Measurements from ENCODE around the gene MED16.
"Not testable (repeated sequence)": the region's sequence is repeated elsewhere in the genome, so short reads cannot be mapped to it uniquely, and the experiment has no call there.

Gene MED16

DNA sequence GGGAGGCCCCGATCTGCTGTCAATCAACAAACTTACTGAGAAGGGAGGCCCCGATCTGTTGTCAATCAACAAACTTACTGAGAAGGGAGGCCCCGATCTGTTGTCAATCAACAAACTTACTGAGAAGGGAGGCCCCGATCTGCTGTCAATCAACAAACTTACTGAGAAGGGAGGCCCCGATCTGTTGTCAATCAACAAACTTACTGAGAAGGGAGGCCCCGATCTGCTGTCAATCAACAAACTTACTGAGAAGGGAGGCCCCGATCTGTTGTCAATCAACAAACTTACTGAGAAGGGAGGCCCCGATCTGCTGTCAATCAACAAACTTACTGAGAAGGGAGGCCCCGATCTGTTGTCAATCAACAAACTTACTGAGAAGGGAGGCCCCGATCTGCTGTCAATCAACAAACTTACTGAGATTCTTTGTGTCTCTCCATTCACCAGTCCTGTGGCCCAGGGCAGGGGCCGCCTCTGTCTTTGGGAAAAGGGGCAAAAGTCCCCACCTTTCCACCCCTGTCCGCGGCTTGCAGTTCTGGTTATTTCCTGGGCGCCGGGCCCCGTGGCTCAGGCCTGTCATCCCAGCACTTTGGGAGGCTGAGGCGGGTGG, 39.3 kb downstream of the MED16 start:
- not testable (repeated sequence) for DNase-seq (ENCODE audit: low read depth)

DNA sequence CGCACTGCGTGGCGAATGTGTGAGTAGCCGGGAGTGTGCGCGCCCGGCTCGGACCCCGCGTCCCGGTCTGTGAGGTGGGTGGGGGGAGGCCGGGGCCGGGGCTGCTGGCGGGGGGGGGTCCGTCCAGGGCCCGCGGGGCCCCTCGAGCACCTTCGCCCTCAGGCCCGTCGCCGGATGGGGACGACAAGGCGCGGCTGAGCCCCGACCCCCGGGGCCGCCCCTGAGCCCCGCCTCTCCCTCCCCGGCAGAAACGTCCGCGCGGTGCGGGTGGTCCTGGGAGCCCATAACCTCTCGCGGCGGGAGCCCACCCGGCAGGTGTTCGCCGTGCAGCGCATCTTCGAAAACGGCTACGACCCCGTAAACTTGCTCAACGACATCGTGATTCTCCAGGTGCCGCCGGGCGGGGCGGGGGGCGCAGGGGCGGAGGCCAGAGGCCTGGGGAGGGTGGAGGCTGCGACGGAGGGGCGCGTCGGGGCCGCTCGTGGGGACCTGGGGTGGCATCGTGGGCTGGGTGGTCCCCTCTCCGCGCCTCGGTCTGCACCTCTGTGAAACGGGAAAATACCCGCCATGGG, 39.9 kb downstream of the MED16 start:
- no peak for DNase-seq (ENCODE audit: low read depth)

DNA sequence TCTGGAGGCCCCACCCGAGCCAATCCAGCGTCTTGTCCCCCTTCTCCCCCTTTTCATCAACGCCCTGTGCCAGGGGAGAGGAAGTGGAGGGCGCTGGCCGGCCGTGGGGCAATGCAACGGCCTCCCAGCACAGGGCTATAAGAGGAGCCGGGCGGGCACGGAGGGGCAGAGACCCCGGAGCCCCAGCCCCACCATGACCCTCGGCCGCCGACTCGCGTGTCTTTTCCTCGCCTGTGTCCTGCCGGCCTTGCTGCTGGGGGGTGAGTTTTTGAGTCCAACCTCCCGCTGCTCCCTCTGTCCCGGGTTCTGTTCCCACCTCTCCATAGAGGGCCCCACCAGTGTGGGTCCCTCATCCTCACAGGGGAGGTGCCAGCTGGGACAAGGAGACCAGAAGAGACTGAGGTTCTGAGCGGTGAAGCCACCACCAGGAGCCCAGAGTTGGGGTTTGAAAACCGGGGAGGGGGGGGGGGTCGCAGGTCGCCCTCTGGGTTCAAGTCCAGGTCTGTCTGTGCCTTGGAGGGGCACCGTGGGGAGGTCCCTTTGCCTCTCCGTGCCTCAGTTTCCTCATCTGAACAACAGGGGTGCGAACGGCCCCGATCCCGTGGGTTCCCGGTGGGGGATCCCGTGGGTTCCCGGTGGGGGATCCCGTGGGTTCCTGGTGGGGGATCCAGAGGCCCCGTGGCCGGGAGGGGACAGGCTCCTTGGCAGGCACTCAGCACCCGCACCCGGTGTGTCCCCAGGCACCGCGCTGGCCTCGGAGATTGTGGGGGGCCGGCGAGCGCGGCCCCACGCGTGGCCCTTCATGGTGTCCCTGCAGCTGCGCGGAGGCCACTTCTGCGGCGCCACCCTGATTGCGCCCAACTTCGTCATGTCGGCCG, 40.6 kb downstream of the MED16 start, which contains the start of gene ELANE:
Gene ELANE, plus strand, starts transcription at position 168 of the 878 bp plus-strand sequence. Its CDS starts 26 bp downstream, at position 194.
- DNase-seq (ENCODE audit: low read depth), result no peak

DNA sequence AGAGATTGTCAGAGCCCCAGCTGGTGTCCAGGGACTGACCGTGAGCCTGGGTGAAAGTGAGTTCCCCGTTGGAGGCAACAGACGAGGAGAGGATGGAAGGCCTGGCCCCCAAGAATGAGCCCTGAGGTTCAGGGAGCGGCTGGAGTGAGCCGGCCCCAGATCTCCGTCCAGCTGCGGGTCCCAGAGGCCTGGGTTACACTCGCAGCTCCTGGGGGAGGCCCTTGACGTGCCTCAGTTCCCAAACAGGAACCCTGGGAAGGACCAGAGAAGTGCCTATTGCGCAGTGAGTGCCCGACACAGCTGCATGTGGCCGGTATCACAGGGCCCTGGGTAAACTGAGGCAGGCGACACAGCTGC, 42.0 kb downstream of the MED16 start:
- DNase-seq (ENCODE audit: low read depth), result no peak

DNA sequence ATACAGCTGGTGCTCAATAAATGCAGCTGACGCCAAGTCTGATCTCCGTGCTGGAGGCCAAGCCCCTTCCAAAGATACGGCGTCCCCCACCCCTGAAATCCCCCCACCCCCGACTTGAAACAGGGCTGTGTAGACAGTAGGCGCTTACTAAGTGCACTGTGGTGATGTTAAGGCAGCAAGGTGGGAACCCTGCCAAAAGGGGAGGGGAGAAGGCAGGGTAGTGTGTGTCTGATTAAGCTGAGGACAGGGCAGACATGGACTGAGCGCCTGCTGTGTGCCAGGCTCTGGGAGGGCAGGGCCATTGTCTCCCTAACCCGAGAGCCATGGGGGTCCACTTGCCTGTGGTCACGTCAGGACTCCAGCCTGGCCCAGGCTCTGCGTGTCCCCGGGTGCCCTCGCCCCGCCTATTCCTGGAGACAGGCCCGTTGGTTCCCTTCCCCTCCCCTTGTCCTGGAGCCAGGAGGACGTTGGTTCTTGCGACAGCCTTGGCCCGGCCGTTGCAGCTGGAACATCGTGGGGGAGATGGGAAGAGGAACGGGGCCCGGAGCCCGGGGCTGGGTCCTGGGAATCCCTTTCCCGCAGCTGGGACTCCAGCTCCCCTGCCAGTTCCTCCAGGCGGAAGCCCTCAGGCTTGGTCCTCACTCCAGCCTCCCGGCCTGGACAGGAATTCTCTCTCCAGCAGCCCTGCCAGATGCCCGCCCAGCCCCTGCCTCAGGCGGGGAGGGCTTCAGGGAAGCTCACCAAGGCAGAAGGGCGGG, 42.6 kb downstream of the MED16 start:
- DNase-seq (ENCODE audit: low read depth), result no peak

DNA sequence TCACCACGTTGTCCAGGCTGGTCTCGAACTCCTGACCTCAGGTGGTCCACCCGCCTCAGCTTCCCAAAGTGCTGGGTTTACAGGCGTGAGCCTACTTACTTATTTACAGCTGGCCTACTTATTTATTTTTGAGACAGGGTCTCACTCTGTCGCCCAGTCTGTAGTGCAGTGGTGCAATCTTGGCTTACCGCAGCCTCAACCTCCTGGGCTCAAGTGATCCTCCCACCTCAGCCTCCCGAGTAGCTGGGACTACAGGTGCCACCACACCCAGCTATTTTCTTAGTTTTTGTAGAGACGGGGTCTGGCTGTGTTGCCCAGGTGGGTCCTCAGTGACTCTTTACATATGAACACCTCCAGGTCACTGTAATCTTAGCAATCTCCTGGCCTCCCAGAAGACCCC, 43.8 kb downstream of the MED16 start:
- not testable (repeated sequence) for DNase-seq (ENCODE audit: low read depth)

DNA sequence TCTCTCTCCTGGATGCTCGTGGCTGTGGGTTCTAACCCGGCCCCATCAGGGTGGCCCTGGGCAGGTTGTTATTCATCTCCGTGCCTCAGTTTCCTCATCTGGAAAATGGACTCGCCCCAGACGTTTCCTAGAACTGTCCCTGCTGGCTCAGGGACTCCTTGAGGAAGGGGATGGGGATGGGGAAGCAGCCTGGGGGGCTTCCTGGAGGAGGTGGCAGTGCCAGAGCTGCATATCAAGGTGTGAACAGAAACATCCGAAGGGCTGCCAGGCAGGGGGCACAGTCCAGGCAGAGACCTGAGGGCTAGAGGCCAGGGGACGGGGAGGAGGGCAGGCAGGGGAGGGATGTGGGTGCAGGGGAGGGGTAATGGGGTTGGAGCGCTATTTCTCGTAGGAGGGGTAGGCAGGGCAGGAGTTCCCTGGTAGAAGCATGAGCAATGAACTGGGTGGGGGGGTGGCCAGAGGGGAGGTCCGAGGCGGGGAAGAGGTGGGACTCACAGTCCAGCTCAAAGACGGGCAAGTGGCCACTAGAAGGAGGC, 44.5 kb downstream of the MED16 start:
- no peak for DNase-seq (ENCODE audit: low read depth)

DNA sequence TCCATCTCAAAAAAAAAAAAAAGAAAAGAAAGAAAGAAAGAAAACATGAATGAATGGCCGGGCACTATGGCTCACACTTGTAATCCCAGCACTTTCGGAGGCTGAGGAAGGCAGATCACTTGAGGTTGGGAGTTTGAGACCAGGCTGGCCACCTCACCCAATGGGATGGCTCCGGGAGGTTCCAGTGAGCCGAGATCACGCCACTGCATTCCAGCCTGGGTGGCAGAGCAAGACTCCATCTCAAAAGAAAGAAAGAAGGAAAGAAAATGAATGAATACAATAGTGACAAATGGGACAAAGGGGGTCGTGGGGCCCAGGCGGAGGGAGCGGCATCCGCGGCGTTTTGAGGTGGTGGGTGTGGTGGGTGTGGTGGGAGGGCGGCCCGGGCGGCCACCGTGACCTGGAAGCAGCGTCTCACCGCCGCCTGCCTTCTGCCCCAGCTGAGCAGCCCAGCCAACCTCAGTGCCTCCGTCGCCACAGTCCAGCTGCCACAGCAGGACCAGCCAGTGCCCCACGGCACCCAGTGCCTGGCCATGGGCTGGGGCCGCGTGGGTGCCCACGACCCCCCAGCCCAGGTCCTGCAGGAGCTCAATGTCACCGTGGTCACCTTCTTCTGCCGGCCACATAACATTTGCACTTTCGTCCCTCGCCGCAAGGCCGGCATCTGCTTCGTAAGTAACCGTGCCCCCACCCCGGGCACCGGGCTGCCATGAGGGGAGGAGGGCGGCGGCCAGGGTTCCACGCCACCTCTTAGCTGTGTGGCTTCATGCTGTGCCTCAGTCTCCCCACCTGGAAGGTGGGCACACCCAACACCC, 47.1 kb downstream of the MED16 start:
- no peak for DNase-seq (ENCODE audit: low read depth)

DNA sequence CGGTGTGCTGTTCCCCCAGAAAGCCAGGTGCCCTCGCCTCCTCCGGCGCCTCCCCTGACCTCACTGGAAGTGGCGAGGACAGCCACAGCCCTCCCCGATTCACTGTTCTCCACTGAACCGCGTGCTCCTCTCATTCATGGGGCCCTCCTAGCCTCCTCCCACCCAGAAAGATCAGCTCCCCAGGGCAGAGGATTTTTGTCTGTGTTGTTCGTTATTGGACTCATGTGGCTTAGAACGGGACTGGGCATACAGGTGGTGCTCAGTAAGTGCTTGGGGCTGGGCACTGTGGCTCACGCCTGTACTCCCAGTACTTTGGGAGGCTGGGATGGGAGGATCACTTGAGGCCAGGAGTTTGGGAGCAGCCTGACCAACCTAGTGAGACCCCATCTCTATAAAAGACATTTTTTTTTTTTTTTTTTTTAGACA, 48.4 kb downstream of the MED16 start:
- no peak for DNase-seq (ENCODE audit: low read depth)

DNA sequence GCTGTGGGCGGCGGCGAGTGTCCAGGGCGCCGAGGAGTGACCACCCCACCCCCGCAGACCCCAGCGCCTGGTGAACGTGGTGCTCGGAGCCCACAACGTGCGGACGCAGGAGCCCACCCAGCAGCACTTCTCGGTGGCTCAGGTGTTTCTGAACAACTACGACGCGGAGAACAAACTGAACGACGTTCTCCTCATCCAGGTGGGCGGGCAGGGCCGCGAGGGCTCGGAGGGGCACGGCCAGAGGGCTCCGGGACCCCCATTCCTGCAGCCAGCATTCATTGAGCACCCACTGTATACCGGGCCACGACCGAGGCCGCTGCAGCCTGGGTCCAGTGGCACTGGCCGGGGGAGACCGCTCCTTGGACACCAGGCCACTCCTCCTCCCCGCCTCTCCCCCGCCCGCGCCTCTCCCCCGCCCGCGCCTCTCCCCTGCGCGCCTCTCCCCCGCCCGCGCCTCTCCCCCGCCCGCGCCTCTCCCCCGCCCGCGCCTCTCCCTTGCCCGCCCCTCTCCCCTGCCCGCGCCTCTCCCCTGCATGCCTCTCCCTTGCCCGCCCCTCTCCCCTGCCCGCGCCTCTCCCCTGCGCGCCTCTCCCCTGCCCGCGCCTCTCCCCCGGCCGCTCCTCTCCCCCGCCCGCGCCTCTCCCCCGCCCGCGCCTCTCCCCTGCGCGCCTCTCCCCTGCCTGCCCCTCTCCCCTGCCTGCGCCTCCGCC, 49.0 kb downstream of the MED16 start:
- no peak for DNase-seq (ENCODE audit: low read depth)

DNA sequence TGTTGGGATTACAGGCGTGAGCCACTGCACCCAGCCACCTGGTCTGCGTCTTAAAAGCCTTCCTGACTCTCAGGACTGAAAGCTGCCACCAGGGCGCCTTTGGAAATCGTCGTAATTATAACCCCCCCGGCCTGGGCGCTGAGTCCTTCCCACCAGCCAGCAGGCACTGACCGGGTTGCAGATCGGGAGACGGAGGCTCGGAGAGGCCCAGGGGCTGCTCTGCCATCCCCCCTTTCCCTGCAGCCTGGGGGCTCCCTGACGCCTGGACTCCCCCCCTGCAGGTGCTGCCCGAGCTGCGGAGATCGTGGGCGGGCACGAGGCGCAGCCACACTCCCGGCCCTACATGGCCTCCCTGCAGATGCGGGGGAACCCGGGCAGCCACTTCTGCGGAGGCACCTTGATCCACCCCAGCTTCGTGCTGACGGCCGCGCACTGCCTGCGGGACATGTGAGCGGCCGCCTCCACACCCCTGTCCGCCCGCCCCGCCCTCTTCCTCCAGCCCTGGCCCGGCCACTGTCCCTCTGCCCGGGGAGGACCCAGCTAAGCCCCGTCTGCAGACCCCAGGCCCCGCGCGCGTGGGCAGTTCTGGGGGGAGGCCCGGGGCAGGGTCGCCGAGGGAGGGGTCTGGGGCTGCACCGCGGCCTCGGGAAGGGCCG, 49.7 kb downstream of the MED16 start:
- no peak for DNase-seq (ENCODE audit: low read depth)

DNA sequence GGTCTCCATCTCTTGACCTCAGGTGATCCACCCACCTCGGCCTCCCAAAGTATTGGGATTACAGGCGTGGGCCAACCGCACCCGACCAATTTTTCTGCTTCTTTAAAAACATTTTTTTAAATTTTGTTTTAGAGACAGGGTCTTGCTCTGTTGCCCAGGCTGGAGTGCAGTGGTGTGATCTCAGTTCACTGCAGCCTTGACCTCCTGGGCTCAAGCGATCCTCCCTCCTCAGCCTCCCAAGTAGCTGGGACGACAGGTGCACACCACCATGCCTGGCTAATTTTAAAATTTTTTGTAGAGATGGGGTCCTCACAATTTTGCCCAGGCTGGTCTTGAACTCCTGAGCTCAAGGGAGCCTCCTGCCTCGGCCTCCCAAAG, 50.2 kb downstream of the MED16 start:
- not testable (repeated sequence) for DNase-seq (ENCODE audit: low read depth)

DNA sequence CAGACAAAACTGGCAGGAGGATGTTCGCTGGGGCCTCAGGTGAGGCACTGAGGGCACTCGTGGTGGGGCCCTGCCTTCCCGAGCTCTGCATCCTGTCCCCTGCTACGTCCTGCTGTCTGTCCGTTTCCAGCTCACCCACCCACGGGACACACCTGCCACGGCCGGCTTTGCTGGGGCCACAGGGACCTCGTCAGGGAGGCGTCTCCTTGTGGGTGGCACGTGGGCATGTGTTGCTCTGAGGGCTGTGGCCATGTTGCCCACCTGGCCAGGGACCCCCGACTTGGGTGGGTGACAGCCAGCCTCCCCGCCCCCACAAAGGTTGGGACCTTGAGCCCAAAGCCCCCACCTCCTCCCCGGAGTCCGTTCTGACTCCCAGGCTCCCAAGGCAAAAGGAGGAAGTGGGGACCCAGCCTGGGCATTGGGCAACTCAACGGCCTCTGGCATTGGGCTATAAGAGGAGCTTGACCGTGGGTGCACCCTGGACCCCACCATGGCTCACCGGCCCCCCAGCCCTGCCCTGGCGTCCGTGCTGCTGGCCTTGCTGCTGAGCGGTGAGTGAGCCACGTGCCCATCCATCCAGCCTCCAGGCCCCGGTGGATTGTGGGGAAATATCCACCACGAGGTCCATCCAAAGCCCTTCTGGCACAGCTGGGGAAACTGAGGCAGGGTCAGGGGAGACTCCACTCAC, 52.3 kb downstream of the MED16 start, which contains the start of gene PRTN3:
Gene PRTN3, plus strand, starts transcription at position 481 of the 688 bp plus-strand sequence. Its CDS starts 10 bp downstream, at position 491.
- no peak for DNase-seq (ENCODE audit: low read depth)

DNA sequence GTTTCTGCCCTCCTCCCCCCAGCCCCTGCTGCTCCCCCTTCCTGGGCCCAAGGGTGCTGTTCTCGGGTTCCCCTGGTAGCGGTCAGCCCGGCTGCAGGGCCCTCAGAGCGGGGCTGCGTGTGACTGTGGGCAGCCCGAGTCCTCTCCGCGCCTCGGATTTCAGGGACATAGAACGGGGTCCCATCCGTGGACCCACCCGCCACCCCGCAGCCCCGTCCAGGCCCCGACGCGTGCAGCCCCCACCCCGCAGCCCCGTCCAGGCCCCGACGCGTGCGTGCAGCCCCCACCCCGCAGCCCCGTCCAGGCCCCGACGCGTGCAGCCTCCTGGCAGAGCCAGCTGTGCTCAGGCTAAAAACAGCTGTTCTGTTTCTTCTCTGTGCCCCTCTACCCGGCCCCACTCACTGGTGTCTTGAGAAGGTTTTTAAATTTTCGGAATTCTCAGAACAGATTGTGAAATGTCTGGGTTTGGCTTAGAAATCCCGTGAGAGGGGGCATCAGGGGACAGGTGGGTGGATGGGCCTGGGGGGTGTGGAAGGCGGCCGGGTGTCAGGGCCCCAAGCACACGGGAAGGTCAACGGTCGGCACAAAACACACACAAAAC, 57.7 kb downstream of the MED16 start:
- no peak for DNase-seq (ENCODE audit: low read depth)

DNA sequence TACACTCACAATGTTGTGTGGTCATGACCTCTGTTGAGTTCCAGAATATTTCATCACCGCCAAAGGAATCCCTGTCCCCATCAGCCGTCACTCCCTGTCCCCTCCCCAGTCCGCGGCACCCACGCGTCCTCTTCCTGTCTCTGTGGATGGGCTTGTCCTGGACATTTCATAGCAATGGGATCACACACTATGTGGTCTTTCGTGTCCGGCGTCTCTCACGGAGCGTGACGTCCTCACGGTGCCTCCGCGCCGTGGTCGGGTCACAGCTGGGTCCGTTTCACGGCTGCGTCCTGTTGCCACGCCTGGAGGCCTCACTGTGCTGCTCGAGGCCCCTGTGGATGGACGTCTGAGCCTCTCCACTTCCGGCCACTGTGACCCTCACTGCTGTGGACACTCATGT, 58.8 kb downstream of the MED16 start:
- DNase-seq (ENCODE audit: low read depth), result no peak

DNA sequence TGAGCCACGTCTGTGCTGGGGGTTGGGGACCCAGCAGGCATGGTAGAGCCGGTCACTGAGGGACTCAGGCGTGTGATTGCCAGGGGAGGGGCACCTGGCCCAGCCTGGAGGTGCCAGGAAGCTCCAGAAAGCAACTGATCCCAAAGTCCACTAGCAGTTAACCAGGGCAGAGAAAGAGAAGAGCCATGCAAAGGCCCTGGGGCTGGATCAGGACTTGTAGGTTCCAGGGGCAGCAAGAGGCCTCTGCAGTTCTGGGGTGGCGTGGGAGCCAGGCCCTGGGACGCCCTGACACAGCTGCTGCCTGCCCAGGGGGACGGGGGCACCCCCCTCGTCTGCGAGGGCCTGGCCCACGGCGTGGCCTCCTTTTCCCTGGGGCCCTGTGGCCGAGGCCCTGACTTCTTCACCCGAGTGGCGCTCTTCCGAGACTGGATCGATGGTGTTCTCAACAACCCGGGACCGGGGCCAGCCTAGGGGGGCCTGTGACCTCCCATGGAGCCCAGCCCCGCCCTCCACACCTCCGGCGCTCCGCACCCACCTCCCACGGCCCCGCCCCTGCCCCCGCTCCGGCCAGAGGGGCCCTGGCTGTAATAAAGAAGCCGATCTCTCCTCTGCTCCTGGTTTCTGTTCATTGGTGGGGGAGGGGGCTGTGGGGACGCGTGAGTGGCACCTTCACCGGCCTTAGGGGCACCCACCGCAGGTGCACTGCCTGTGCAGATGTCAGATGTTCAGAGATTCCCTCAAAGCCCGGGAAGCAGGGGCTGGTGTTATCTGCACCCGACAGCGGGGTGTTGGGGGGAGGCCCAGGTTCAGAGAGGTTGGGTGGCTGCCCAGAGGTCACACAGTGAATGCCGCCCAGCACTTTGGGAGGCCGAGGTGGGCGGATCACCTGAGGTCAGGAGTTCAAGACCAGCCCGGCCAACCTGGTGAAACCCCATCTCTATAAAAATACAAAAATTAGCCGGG, 61.3 kb downstream of the MED16 start:
- DNase-seq (ENCODE audit: low read depth), result no peak

DNA sequence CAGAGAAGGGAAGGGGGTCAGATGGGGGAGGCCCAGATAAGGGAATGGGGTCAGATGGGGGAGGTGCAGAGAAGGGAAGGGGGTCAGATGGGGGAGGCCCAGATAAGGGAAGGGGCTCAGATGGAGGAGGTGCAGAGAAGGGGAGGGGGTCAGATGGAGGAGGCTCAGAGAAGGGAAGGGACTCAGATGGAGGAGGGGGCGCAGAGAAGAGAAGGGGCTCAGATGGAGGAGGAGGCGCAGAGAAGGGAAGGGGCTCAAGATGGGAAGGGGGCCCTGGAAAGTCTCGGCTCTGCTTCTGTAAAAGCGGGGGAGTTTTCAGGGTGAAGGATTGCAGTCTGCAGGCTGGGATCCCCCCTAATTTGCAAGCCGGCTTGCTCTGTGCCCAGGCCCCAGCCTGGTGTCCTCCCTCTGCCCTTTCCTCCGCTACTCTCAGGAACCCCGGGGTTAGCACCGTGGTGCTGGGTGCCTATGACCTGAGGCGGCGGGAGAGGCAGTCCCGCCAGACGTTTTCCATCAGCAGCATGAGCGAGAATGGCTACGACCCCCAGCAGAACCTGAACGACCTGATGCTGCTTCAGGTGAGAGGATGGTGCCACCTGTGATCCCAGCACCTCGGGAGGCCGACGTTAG, 63.7 kb downstream of the MED16 start:
- no peak for DNase-seq (ENCODE audit: low read depth)

Measured in stimulated activated CD8-positive, alpha-beta memory T cell treated with anti-CD3 and anti-CD28 coated beads, Interleukin-15, amount 100 ng/mL, for 1 hour (primary cell).